ENCODE measurements around the gene ADAMTSL5.
A peak's percentile ranks its signal among the peaks of the same experiment; 100 is the strongest.
"Not testable (repeated sequence)": the region's sequence is repeated elsewhere in the genome, so short reads cannot be mapped to it uniquely, and the experiment has no call there.

The ADAMTSL5 gene

DNA sequence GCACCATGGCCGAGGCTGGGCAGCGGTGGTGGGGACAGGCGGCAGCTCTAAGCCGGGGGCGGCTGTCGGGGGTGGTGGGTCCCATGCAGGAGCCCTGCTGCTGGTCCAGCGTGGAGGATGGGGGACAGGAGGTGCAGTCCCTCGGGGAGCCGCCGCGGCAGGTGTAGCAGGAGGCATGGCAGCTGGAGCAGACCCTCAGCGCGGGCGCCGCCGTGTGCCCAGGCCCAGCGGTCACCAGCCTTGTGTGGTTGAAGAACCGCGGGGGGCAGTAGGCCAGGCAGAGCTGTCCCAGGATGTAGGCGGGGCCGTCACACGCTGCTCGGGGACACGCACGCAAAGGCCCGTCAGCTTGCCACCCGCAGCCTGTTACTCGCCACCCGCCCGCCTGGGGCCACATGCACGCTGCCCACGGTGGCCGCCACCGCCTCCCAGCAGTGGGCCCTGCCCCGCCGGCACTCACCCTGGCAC, 30.9 kb downstream of the ADAMTSL5 start:
- TF ChIP-seq EZH2phosphoT487 (IDR thresholded peaks at IDR 0.05; ENCODE audit: low read length) (no peak), EZH2 (optimal IDR thresholded peaks at IDR 0.05; ENCODE audit: low read depth, low read length) (no peak)
- TF ChIP-seq, protein P1, sequence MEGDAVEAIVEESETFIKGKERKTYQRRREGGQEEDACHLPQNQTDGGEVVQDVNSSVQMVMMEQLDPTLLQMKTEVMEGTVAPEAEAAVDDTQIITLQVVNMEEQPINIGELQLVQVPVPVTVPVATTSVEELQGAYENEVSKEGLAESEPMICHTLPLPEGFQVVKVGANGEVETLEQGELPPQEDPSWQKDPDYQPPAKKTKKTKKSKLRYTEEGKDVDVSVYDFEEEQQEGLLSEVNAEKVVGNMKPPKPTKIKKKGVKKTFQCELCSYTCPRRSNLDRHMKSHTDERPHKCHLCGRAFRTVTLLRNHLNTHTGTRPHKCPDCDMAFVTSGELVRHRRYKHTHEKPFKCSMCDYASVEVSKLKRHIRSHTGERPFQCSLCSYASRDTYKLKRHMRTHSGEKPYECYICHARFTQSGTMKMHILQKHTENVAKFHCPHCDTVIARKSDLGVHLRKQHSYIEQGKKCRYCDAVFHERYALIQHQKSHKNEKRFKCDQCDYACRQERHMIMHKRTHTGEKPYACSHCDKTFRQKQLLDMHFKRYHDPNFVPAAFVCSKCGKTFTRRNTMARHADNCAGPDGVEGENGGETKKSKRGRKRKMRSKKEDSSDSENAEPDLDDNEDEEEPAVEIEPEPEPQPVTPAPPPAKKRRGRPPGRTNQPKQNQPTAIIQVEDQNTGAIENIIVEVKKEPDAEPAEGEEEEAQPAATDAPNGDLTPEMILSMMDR (IDR thresholded peaks at IDR 0.05; ENCODE audit: low read length): no peak
- no peak overlapping the region for H2AFZ ChIP-seq (ENCODE audit: low read length)
- H3K27me3 ChIP-seq (replicated peaks; ENCODE audit: insufficient read depth, low read length): peaks cover 36% of the 10 kb centered on the region
- no peak overlapping the region for H3K27ac ChIP-seq (ENCODE audit: low read length)
- no peaks in the 10 kb centered on the region for H3K9me3 ChIP-seq (replicated peaks; ENCODE audit: insufficient read depth, low read length)
- no peaks in the 10 kb centered on the region for H4K20me1 ChIP-seq (ENCODE audit: insufficient read depth, low read length)
- no peak for DNase-seq
- H3K4me1 ChIP-seq (ENCODE audit: low read length): no peaks in the 10 kb centered on the region
- no peak overlapping the region for H3K9ac ChIP-seq (ENCODE audit: low read length)
- H3K9me2 ChIP-seq (replicated peaks; ENCODE audit: insufficient read depth, low read length): no peaks in the 10 kb centered on the region
- no peaks in the 10 kb centered on the region for H3F3A ChIP-seq (ENCODE audit: insufficient read depth, low read length)
- no peak overlapping the region for H3K4me2 ChIP-seq (ENCODE audit: low read depth, low read length)
- H3K4me3 ChIP-seq (ENCODE audit: low read length): no peak overlapping the region
- H3K36me3 ChIP-seq (replicated peaks; ENCODE audit: insufficient read depth, low read length): no peaks in the 10 kb centered on the region
- H3K79me2 ChIP-seq (ENCODE audit: low read length): peaks cover 20% of the 10 kb centered on the region

DNA sequence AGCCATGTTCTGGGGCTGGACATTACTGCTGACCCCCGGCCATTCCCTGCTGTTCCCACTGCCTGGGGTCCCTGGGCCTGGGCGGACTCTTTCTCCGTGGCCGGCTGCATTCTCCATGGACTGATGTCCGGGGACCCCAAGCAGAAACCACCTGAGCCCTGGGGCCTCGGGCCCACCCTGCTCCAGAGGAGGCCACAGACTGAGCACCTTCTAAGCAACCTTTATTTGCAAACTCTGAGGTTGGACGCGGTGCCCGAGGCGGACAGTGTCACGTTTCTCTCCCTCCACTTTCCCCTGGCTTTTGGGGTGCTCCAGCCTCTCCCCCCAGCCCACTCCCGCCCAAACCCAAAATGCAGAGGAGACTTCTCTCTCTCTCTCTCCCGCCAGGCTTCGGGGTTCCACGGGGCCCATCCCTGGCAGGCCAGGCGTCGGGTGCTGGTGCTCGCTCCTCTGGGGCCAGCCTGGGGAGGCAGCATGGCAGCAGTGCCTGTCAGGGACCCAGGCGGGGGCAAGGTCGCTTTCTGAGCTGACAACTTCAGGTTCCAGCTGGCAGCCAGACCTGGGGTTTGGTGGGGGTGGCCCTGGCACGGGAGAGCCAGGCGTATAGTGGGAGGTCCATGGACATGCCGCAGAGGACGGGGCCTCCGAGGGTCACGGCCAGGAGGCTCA, 31.5 kb downstream of the ADAMTSL5 start:
- H4K20me1 ChIP-seq (ENCODE audit: insufficient read depth, low read length): no peaks in the 10 kb centered on the region
- H2AFZ ChIP-seq (ENCODE audit: low read length): no peak overlapping the region
- peaks cover 26% of the 10 kb centered on the region for H3K79me2 ChIP-seq (ENCODE audit: low read length)
- H3K27me3 ChIP-seq (replicated peaks; ENCODE audit: insufficient read depth, low read length): peaks cover 30% of the 10 kb centered on the region
- H3K4me3 ChIP-seq (ENCODE audit: low read length): no peak overlapping the region
- no peaks in the 10 kb centered on the region for H3K9me3 ChIP-seq (replicated peaks; ENCODE audit: insufficient read depth, low read length)
- H3K9me2 ChIP-seq (replicated peaks; ENCODE audit: insufficient read depth, low read length): no peaks in the 10 kb centered on the region
- no peak overlapping the region for H3K27ac ChIP-seq (ENCODE audit: low read length)
- H3K4me1 ChIP-seq (ENCODE audit: low read length): no peaks in the 10 kb centered on the region
- TF ChIP-seq, protein P1 (IDR thresholded peaks at IDR 0.05; ENCODE audit: low read length): no peak
- no peak for TF ChIP-seq EZH2phosphoT487 (IDR thresholded peaks at IDR 0.05; ENCODE audit: low read length)
- no peak for TF ChIP-seq EZH2 (optimal IDR thresholded peaks at IDR 0.05; ENCODE audit: low read depth, low read length)
- no peaks in the 10 kb centered on the region for H3K36me3 ChIP-seq (replicated peaks; ENCODE audit: insufficient read depth, low read length)
- DNase-seq: no peak
- no peak overlapping the region for H3K9ac ChIP-seq (ENCODE audit: low read length)
- no peak overlapping the region for H3K4me2 ChIP-seq (ENCODE audit: low read depth, low read length)
- H3F3A ChIP-seq (ENCODE audit: insufficient read depth, low read length): no peaks in the 10 kb centered on the region

DNA sequence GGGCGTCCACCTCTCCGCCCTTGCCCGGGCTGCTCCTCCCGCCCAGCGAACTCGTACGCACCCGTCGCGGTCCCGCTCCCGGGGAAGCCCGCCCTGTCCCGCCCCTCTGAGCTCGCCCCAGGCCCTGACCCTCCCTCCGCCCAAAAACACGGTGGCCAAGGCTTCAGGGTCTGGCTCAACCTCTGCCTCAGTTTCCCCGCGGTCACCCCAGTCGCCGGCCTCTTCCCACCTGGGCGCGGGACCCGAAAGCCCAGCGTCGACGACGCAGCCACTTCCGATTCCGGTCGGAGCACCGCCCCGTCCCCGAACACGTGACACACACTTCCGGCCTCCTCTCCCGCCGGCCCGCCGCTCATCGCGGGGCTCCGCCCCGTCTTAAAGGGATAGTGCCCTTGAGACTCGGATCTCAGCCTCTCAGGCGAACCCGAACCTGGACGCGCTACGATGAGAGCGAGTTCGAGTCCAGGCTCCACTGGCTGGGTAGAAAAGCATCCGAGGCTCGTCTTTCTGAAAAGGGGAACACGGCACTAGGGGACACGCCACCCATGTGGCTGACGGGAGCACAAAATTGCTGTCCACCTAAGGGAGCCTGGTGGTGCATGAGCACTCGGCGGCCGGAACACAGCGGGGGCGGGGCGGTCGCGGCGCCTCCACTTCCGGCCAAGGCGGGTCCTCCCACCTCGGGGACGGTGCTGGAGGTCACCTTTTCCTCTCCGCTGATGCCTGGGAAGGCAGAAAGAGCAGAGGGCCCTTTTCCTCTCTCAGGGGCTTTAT, 33.7 kb downstream of the ADAMTSL5 start, which contains the start of gene C19orf25:
TSS of gene C19orf25 (minus strand) at position 282 of the 774 bp plus-strand sequence. CDS start 312 bp downstream, outside the sequence.
- H3K9ac ChIP-seq (ENCODE audit: low read length): peak within 1 kb of the TSS; percentile 69
- peak within 1 kb of the TSS; percentile 73 for H3K4me2 ChIP-seq (ENCODE audit: low read depth, low read length)
- H3F3A ChIP-seq (ENCODE audit: insufficient read depth, low read length): no peaks in the 10 kb centered on the region
- TF ChIP-seq EZH2phosphoT487 (IDR thresholded peaks at IDR 0.05; ENCODE audit: low read length): no peak
- TF ChIP-seq, protein P1 (IDR thresholded peaks at IDR 0.05; ENCODE audit: low read length): no peak
- no peak for TF ChIP-seq EZH2 (optimal IDR thresholded peaks at IDR 0.05; ENCODE audit: low read depth, low read length)
- H3K4me1 ChIP-seq (ENCODE audit: low read length): no peaks in the 10 kb centered on the region
- no peaks in the 10 kb centered on the region for H4K20me1 ChIP-seq (ENCODE audit: insufficient read depth, low read length)
- no peaks in the 10 kb centered on the region for H3K9me3 ChIP-seq (replicated peaks; ENCODE audit: insufficient read depth, low read length)
- peaks cover 12% of the 10 kb centered on the region for H3K27me3 ChIP-seq (replicated peaks; ENCODE audit: insufficient read depth, low read length)
- H2AFZ ChIP-seq (ENCODE audit: low read length): peak within 1 kb of the TSS; percentile 91
- DNase-seq: peak; percentile 99
- H3K36me3 ChIP-seq (replicated peaks; ENCODE audit: insufficient read depth, low read length): no peaks in the 10 kb centered on the region
- H3K79me2 ChIP-seq (ENCODE audit: low read length): peaks cover 40% of the 10 kb centered on the region
- no peaks in the 10 kb centered on the region for H3K9me2 ChIP-seq (replicated peaks; ENCODE audit: insufficient read depth, low read length)
- H3K4me3 ChIP-seq (ENCODE audit: low read length): peak within 1 kb of the TSS; percentile 73
- H3K27ac ChIP-seq (ENCODE audit: low read length): peak within 1 kb of the TSS; percentile 66; the same call in 1 of the 2 replicates

DNA sequence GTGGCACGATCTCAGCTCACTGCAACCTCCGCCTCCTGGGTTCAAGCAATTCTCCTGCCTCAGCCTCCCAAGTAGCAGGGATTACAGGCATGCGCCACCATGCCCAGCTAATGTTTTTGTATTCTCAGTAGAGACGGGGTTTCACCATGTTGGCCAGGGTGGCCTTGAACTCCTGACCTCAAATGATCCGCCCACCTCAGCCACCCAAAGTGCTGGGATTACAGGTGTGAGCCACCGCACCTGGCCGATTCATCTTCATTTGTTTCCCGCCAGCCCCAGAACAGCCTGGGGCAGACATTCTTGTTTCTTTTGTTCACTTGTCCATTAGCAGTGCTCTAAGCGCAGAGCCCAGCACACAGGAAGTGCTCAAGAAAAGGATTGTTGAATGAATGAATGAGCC, 35.8 kb downstream of the ADAMTSL5 start:
- not testable (repeated sequence) for H3K36me3 ChIP-seq (replicated peaks; ENCODE audit: insufficient read depth, low read length); DNase-seq; H3K4me2 ChIP-seq (ENCODE audit: low read depth, low read length); H2AFZ ChIP-seq (ENCODE audit: low read length); H3K27ac ChIP-seq (ENCODE audit: low read length); H3F3A ChIP-seq (ENCODE audit: insufficient read depth, low read length); H3K4me3 ChIP-seq (ENCODE audit: low read length); H3K9me2 ChIP-seq (replicated peaks; ENCODE audit: insufficient read depth, low read length); H4K20me1 ChIP-seq (ENCODE audit: insufficient read depth, low read length); H3K9ac ChIP-seq (ENCODE audit: low read length); H3K9me3 ChIP-seq (replicated peaks; ENCODE audit: insufficient read depth, low read length); H3K4me1 ChIP-seq (ENCODE audit: low read length)
- H3K27me3 ChIP-seq (replicated peaks; ENCODE audit: insufficient read depth, low read length): peaks cover 12% of the 10 kb centered on the region; the same call in 1 of the 2 replicates
- H3K79me2 ChIP-seq (ENCODE audit: low read length): peaks cover 40% of the 10 kb centered on the region

All from MM.1S (cell line).